Measurements from ENCODE around the gene TNPO3.
"Not testable (repeated sequence)": the region's sequence is repeated elsewhere in the genome, so short reads cannot be mapped to it uniquely, and the experiment has no call there.

GRCh38 chr7:128994560-128994959 lies 60.4 kb downstream of the TNPO3 start:
- not testable (repeated sequence) for TF ChIP-seq CTCF (conservative IDR thresholded peaks at IDR 0.05; ENCODE audit: low read length); EZH2phosphoT487 (IDR thresholded peaks at IDR 0.05; ENCODE audit: borderline replicate concordance, low read depth, low read length)
